ENCODE results near the gene LHPP.

GRCh38 chr10:124578231-124579010 lies 116.8 kb downstream of the LHPP start:
- TF ChIP-seq RUNX3 (IDR thresholded peaks at IDR 0.05; ENCODE audit: low read length): no peak
- TF ChIP-seq, protein P1, sequence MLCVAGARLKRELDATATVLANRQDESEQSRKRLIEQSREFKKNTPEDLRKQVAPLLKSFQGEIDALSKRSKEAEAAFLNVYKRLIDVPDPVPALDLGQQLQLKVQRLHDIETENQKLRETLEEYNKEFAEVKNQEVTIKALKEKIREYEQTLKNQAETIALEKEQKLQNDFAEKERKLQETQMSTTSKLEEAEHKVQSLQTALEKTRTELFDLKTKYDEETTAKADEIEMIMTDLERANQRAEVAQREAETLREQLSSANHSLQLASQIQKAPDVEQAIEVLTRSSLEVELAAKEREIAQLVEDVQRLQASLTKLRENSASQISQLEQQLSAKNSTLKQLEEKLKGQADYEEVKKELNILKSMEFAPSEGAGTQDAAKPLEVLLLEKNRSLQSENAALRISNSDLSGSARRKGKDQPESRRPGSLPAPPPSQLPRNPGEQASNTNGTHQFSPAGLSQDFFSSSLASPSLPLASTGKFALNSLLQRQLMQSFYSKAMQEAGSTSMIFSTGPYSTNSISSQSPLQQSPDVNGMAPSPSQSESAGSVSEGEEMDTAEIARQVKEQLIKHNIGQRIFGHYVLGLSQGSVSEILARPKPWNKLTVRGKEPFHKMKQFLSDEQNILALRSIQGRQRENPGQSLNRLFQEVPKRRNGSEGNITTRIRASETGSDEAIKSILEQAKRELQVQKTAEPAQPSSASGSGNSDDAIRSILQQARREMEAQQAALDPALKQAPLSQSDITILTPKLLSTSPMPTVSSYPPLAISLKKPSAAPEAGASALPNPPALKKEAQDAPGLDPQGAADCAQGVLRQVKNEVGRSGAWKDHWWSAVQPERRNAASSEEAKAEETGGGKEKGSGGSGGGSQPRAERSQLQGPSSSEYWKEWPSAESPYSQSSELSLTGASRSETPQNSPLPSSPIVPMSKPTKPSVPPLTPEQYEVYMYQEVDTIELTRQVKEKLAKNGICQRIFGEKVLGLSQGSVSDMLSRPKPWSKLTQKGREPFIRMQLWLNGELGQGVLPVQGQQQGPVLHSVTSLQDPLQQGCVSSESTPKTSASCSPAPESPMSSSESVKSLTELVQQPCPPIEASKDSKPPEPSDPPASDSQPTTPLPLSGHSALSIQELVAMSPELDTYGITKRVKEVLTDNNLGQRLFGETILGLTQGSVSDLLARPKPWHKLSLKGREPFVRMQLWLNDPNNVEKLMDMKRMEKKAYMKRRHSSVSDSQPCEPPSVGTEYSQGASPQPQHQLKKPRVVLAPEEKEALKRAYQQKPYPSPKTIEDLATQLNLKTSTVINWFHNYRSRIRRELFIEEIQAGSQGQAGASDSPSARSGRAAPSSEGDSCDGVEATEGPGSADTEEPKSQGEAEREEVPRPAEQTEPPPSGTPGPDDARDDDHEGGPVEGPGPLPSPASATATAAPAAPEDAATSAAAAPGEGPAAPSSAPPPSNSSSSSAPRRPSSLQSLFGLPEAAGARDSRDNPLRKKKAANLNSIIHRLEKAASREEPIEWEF (IDR thresholded peaks at IDR 0.05; ENCODE audit: insufficient replicate concordance, low read depth, low read length): no peak
- TF ChIP-seq ZNF274 (IDR thresholded peaks at IDR 0.05; ENCODE audit: insufficient read depth, insufficient read length): no peak
- no peak for TF ChIP-seq ZNF384 (IDR thresholded peaks at IDR 0.05; ENCODE audit: borderline replicate concordance, low read depth, low read length)
- TF ChIP-seq YY1 (IDR thresholded peaks at IDR 0.05; ENCODE audit: low read depth, low read length): no peak
- no peak for TF ChIP-seq CEBPB (IDR thresholded peaks at IDR 0.05; ENCODE audit: borderline replicate concordance in 1 of 2, low read depth in 2 of 2, low read length in 2 of 2)
- TF ChIP-seq NRF1 (conservative IDR thresholded peaks at IDR 0.05; ENCODE audit: low read depth, low read length): no peak
- no peak for TF ChIP-seq ZZZ3 (IDR thresholded peaks at IDR 0.05; ENCODE audit: control insufficient read depth, insufficient read length, low read depth)
- no peak for TF ChIP-seq REST (IDR thresholded peaks at IDR 0.05; ENCODE audit: low read depth, low read length)
- TF ChIP-seq USF2 (IDR thresholded peaks at IDR 0.05; ENCODE audit: borderline replicate concordance, low read depth, low read length): no peak
- no peak for TF ChIP-seq POLR2A (IDR thresholded peaks at IDR 0.05; ENCODE audit: low read depth, low read length)
- no peak for TF ChIP-seq E2F8 (IDR thresholded peaks at IDR 0.05; ENCODE audit: low read depth, partially characterized antibody)
- no peak for TF ChIP-seq CTCF (IDR thresholded peaks at IDR 0.05 in 2 of 3, conservative IDR thresholded peaks at IDR 0.05 in 1 of 3; ENCODE audit: control insufficient read depth in 2 of 3, extremely low read depth in 1 of 3, insufficient read depth in 1 of 3, low read depth in 3 of 3, low read length in 3 of 3)
